WTC11 (cell line): ENCODE data around the gene RMND5A. TPM values are rescaled to one million over a fixed set of nuclear protein-coding genes. Genes with fewer than 3 reads are reported as not detected.

Source experiments
- ATAC-seq: fragments of 200-7000 bp; cut with Tn5 transposase; 2 replicates; pipeline ENCODE4 v1.10.0; 2021; ENCODE audit warnings: mild to moderate bottlenecking, moderate library complexity
- CTCF ChIA-PET: fragments of 300-600 bp; sonication (Branson Sonifier 250); formaldehyde crosslinking; loops from one replicate; lab custom pipeline; 2021; ENCODE audit warnings: antibody characterized with exemption; lab: Charles Lee
- POLR2A ChIA-PET: fragments of 350-600 bp; sonication (Branson Sonifier 250); formaldehyde crosslinking; loops from one replicate; lab custom pipeline; 2021; ENCODE audit warnings: antibody characterized with exemption; lab: Charles Lee
- DNase-seq: peaks from one replicate; pipeline ENCODE4 v3.0.0; 2021; ENCODE audit warnings: low spot score
- H3K27ac Mint-ChIP-seq: 2 replicates; pipeline ENCODE4 v1.8.0; 2021; ENCODE audit warnings: mixed read lengths
- H3K27me3 Mint-ChIP-seq: 2 replicates; pipeline ENCODE4 v1.8.0; 2021; ENCODE audit warnings: low read depth, mild to moderate bottlenecking, moderate library complexity, mixed read lengths
- H3K36me3 Mint-ChIP-seq: 2 replicates; pipeline ENCODE4 v1.8.0; 2021; ENCODE audit warnings: mixed read lengths
- H3K4me1 Mint-ChIP-seq: 2 replicates; pipeline ENCODE4 v1.8.0; 2022; ENCODE audit warnings: mixed read lengths
- H3K4me3 Mint-ChIP-seq: 2 replicates; pipeline ENCODE4 v1.8.0; 2021; ENCODE audit warnings: mild to moderate bottlenecking, moderate library complexity, mixed read lengths
- H3K9me3 Mint-ChIP-seq: 2 replicates; pipeline ENCODE4 v1.8.0; 2021; ENCODE audit warnings: mixed read lengths
- CREB1 ChIP-seq: sonication (generic); formaldehyde crosslinking; IDR thresholded peaks from 2 replicates; pipeline ENCODE4 v1.8.0; 2023; ENCODE audit warnings: mild to moderate bottlenecking, missing genetic modification reagents
- ELF4 ChIP-seq: sonication (generic); formaldehyde crosslinking; IDR thresholded peaks from 2 replicates; pipeline ENCODE4 v1.8.1; 2022; ENCODE audit warnings: low read depth, mild to moderate bottlenecking, moderate library complexity, missing genetic modification reagents
- GRHL2 ChIP-seq: fragments of 250-450 bp; sonication (Bioruptor Pico); IDR thresholded peaks from 2 replicates; pipeline ENCODE4 v1.8.0; 2022; ENCODE audit warnings: mild to moderate bottlenecking, moderate library complexity; ENCODE audit not compliant: insufficient replicate concordance, severe bottlenecking
- NR2C2 ChIP-seq: sonication (generic); formaldehyde crosslinking; IDR thresholded peaks from 2 replicates; pipeline ENCODE4 v1.8.0; 2022; ENCODE audit warnings: mild to moderate bottlenecking, missing genetic modification reagents
- SMAD3 ChIP-seq: sonication (generic); formaldehyde crosslinking; IDR thresholded peaks from 2 replicates; pipeline ENCODE4 v1.8.0; 2022; ENCODE audit warnings: missing genetic modification reagents, mild to moderate bottlenecking, borderline replicate concordance
- SP1 ChIP-seq: sonication (generic); formaldehyde crosslinking; conservative IDR thresholded peaks from 2 replicates; pipeline ENCODE4 v1.8.1; 2022; ENCODE audit warnings: missing genetic modification reagents
- ZNF121 ChIP-seq: sonication (generic); formaldehyde crosslinking; IDR thresholded peaks from 2 replicates; pipeline ENCODE4 v1.8.0; 2023; ENCODE audit warnings: missing genetic modification reagents
- total RNA-seq: library from RNA; stranded (reverse); gene quantifications from 3 replicates; pipeline ENCODE4 v1.2.3, GENCODE V29; 2021
- TF ChIP-seq, protein P1 (sequence below): fragments of 250-450 bp; sonication (Bioruptor Pico); IDR thresholded peaks from 2 replicates; pipeline ENCODE4 v2.1.2; 2022; ENCODE audit warnings: mild to moderate bottlenecking, moderate library complexity
- TF ChIP-seq, protein P2 (sequence below): sonication (generic); formaldehyde crosslinking; conservative IDR thresholded peaks from 2 replicates; pipeline ENCODE4 v1.8.1; 2023; ENCODE audit warnings: mild to moderate bottlenecking, low read depth, missing genetic modification reagents, moderate library complexity
- TF ChIP-seq, protein P3 (sequence below): fragments of 250-450 bp; sonication (Bioruptor Pico); IDR thresholded peaks from 2 replicates; pipeline ENCODE4 v1.9.0; 2021; ENCODE audit warnings: mild to moderate bottlenecking
- TF ChIP-seq, protein P4 (sequence below): sonication (generic); formaldehyde crosslinking; conservative IDR thresholded peaks from 2 replicates; pipeline ENCODE4 v1.8.1; 2022; ENCODE audit warnings: mild to moderate bottlenecking, missing genetic modification reagents
- TF ChIP-seq, protein P5 (sequence below): sonication (generic); formaldehyde crosslinking; IDR thresholded peaks from 2 replicates; pipeline ENCODE4 v1.8.1; 2022; ENCODE audit warnings: low read depth, mild to moderate bottlenecking, moderate library complexity, missing genetic modification reagents, borderline replicate concordance
- TF ChIP-seq, protein P6 (sequence below): sonication (generic); formaldehyde crosslinking; IDR thresholded peaks from 2 replicates; pipeline ENCODE4 v1.8.1; 2023; ENCODE audit warnings: mild to moderate bottlenecking, missing genetic modification reagents, moderate library complexity

RMND5A gene
- total RNA-seq, 1 experiment from 2014 or later = 55.4 TPM

DNA sequence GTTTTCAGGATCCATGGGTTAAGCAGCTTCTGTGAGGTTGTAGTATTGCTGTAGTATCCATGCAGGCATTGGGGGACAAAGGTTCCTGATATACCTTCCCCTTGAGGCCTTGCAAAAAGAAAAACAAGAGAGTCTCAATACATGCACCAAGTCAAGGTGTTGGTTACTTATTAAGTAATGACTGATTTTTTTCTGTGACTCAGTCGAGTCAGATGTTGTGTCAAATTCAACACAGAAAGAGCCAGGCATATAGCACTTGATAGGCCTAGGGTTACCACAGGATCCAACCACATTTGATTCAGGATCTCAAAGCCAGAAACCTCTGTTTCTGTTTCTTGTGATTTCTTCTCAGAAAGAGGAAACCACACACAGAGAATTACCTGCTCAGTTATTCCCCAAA lies 95.5 kb downstream of the RMND5A start (continued):
- TF ChIP-seq, protein P1, sequence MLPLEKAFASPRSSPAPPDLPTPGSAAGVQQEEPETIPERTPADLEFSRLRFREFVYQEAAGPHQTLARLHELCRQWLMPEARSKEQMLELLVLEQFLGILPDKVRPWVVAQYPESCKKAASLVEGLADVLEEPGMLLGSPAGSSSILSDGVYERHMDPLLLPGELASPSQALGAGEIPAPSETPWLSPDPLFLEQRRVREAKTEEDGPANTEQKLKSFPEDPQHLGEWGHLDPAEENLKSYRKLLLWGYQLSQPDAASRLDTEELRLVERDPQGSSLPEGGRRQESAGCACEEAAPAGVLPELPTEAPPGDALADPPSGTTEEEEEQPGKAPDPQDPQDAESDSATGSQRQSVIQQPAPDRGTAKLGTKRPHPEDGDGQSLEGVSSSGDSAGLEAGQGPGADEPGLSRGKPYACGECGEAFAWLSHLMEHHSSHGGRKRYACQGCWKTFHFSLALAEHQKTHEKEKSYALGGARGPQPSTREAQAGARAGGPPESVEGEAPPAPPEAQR (CRISPR knock-in tag) = no peak
- TF ChIP-seq ZNF121 (CRISPR knock-in tag) (no peak), SP1 (no peak)
- TF ChIP-seq, protein P2, sequence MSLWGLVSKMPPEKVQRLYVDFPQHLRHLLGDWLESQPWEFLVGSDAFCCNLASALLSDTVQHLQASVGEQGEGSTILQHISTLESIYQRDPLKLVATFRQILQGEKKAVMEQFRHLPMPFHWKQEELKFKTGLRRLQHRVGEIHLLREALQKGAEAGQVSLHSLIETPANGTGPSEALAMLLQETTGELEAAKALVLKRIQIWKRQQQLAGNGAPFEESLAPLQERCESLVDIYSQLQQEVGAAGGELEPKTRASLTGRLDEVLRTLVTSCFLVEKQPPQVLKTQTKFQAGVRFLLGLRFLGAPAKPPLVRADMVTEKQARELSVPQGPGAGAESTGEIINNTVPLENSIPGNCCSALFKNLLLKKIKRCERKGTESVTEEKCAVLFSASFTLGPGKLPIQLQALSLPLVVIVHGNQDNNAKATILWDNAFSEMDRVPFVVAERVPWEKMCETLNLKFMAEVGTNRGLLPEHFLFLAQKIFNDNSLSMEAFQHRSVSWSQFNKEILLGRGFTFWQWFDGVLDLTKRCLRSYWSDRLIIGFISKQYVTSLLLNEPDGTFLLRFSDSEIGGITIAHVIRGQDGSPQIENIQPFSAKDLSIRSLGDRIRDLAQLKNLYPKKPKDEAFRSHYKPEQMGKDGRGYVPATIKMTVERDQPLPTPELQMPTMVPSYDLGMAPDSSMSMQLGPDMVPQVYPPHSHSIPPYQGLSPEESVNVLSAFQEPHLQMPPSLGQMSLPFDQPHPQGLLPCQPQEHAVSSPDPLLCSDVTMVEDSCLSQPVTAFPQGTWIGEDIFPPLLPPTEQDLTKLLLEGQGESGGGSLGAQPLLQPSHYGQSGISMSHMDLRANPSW (CRISPR knock-in tag) = no peak

DNA sequence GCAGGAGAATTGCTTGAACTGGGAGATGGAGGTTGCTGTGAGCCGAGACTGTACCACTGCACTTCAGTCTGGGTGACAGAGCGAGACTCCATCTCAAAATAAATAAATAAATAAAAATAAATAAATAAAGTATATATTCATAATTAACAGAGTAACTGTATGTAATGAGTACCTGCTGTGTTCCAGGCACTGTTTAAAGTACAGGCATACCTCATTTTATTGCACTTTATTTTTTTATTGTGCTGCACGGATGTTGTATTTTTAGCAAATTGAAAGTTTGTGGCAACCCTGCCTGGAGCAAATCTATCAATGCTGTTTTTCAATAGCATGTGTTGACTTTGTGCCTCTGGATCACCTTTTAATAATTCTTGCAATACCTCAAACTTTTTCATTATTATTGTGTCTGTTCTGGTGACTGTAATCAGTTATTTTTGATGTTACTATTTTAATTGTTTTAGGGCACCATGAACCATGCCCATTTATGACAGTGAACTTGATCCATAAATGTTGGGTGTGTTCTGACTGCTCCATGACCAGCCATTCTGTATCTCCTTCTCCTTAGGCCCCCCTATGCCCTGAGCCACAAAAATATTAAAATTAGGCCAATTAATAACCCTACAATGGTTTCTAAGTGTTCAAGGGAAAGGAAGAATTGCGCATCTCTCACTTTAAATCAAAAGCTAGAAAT lies 98.2 kb downstream of the RMND5A start:
- ATAC-seq = no peak
- TF ChIP-seq, protein P3, sequence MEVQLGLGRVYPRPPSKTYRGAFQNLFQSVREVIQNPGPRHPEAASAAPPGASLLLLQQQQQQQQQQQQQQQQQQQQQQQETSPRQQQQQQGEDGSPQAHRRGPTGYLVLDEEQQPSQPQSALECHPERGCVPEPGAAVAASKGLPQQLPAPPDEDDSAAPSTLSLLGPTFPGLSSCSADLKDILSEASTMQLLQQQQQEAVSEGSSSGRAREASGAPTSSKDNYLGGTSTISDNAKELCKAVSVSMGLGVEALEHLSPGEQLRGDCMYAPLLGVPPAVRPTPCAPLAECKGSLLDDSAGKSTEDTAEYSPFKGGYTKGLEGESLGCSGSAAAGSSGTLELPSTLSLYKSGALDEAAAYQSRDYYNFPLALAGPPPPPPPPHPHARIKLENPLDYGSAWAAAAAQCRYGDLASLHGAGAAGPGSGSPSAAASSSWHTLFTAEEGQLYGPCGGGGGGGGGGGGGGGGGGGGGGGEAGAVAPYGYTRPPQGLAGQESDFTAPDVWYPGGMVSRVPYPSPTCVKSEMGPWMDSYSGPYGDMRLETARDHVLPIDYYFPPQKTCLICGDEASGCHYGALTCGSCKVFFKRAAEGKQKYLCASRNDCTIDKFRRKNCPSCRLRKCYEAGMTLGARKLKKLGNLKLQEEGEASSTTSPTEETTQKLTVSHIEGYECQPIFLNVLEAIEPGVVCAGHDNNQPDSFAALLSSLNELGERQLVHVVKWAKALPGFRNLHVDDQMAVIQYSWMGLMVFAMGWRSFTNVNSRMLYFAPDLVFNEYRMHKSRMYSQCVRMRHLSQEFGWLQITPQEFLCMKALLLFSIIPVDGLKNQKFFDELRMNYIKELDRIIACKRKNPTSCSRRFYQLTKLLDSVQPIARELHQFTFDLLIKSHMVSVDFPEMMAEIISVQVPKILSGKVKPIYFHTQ (CRISPR knock-in tag) = no peak
- TF ChIP-seq SMAD3 (CRISPR knock-in tag) = no peak
- TF ChIP-seq, protein P1 (CRISPR knock-in tag) = no peak
- TF ChIP-seq ELF4 = no peak
- TF ChIP-seq, protein P4, sequence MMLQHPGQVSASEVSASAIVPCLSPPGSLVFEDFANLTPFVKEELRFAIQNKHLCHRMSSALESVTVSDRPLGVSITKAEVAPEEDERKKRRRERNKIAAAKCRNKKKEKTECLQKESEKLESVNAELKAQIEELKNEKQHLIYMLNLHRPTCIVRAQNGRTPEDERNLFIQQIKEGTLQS (CRISPR knock-in tag) = no peak
- TF ChIP-seq, all 79 proteins: peak for 0
- H3K4me1 Mint-ChIP-seq = no peaks in the 10 kb centered on the region
- DNase-seq = no peak
- POLR2A ChIA-PET = no interaction called here
- CTCF ChIA-PET = no interaction called here
- peaks cover 8% of the 10 kb centered on the region for H3K36me3 Mint-ChIP-seq
- peaks cover 23% of the 10 kb centered on the region for H3K9me3 Mint-ChIP-seq
- no peaks in the 10 kb centered on the region; the same call in 1 of the 2 replicates for H3K27me3 Mint-ChIP-seq
- no peak overlapping the region for H3K27ac Mint-ChIP-seq
- H3K4me3 Mint-ChIP-seq = no peak overlapping the region

DNA sequence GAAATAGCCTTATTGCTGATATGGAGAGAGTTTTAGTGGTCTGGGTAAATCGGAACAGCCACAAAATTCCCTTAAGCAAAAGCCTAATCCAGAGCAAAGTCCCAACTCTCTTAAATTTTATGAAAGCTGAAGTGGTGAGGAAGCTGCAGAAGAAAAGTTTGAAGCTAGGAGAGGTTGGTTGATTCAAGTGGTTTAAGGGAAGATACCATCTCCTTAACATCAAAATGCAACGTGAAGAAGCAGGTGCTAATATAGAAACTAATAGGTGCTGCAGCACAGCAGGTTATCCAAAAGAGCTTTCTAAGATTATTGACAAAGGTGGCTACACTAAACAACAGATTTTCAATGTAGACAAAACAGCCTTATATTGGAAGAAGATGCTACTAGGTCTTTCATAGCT lies 98.9 kb downstream of the RMND5A start:
- no peak overlapping the region for H3K4me3 Mint-ChIP-seq
- DNase-seq (no peak), ATAC-seq (no peak)
- H3K4me1 Mint-ChIP-seq = no peaks in the 10 kb centered on the region
- CTCF ChIA-PET = no interaction called here
- TF ChIP-seq, protein P5, sequence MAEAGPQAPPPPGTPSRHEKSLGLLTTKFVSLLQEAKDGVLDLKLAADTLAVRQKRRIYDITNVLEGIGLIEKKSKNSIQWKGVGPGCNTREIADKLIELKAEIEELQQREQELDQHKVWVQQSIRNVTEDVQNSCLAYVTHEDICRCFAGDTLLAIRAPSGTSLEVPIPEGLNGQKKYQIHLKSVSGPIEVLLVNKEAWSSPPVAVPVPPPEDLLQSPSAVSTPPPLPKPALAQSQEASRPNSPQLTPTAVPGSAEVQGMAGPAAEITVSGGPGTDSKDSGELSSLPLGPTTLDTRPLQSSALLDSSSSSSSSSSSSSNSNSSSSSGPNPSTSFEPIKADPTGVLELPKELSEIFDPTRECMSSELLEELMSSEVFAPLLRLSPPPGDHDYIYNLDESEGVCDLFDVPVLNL (CRISPR knock-in tag) = no peak
- TF ChIP-seq NR2C2 (no peak), GRHL2 (CRISPR knock-in tag) (no peak), CREB1 (CRISPR knock-in tag) (no peak)
- TF ChIP-seq, protein P6, sequence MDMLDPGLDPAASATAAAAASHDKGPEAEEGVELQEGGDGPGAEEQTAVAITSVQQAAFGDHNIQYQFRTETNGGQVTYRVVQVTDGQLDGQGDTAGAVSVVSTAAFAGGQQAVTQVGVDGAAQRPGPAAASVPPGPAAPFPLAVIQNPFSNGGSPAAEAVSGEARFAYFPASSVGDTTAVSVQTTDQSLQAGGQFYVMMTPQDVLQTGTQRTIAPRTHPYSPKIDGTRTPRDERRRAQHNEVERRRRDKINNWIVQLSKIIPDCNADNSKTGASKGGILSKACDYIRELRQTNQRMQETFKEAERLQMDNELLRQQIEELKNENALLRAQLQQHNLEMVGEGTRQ (CRISPR knock-in tag) = no peak
- H3K9me3 Mint-ChIP-seq = peaks cover 23% of the 10 kb centered on the region
- no peak overlapping the region for H3K27ac Mint-ChIP-seq
- H3K27me3 Mint-ChIP-seq = no peaks in the 10 kb centered on the region; the same call in 1 of the 2 replicates
- POLR2A ChIA-PET = no interaction called here
- H3K36me3 Mint-ChIP-seq = peaks cover 8% of the 10 kb centered on the region
